Gastroesophageal sphincter (tissue), 3 donors: ENCODE data around the gene HDAC4.

ENCODE experiments used
- EP300 ChIP-seq: sonication (generic); formaldehyde crosslinking; IDR thresholded peaks from one replicate; pipeline ENCODE4 v1.6.1; 2017; ENCODE audit warnings: antibody characterized with exemption, mild to moderate bottlenecking
- POLR2A ChIP-seq, 2 donors: fragments of 450-650 bp; IDR thresholded peaks; one replicate each; pipeline ENCODE4 v1.6.1; 2017; ENCODE audit warnings: antibody characterized with exemption in 2 of 2, mild to moderate bottlenecking in 2 of 2, moderate library complexity in 1 of 2
- POLR2AphosphoS5 ChIP-seq: sonication (generic); formaldehyde crosslinking; IDR thresholded peaks from one replicate; pipeline ENCODE4 v1.6.1; 2017; ENCODE audit warnings: antibody characterized with exemption
- TF ChIP-seq, protein P1 (sequence below), 4 experiments: fragments of 200-600 bp in 2 of 4; fragments of 450-650 bp in 2 of 4; sonication (generic) in 1 of 4; IDR thresholded peaks; one replicate each; pipeline ENCODE4 v1.5.1; 2017 to 2019; ENCODE audit warnings: antibody characterized with exemption in 4 of 4, mild to moderate bottlenecking in 2 of 4, moderate library complexity in 2 of 4

DNA sequence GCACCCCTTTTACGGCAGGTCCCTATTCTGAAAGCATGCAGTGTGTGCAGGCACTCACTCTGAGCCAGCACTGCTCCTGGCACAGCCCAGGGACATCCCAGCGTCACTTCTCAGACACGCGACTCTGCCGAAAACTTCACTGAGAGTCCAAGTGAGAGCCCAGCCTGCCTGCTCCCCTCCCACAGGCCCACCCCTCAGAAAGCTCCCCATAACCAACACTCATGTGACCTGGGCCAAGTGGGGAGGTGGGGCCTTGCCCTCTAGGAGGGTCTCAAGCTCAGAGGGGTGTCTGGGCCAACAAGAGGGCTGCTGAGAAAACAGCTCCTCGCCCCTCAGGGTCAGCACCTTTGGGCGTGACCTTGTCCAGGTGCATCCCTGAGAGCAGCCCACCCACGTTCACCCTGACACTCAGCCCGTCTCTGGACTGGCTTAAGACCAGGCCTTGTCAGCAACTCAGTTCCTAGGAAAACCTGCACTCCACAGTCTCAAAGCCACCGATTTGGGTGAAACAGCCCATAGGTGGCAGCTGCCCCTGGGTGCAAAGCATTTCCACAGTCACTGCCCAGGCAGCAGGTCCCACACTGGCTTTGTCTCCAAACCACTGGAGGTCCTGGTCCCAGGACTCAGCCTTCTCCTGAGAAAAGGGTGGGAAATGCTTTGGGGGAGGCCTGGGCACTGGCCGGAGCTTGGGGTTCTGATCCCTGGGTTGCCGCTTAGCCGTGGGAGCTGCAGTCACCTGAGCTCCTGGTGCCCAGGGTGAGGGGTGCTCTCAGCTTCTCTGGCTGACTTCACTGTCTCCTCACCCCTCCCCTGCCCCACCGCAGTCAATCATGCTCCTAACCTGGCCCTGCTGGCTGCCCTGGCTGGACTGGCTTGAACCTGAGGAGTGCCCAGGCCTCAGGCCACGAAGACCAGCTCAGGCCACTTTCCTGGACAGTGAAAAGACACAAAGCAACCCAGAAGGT lies 209.6 kb downstream of the HDAC4 start:
- TF ChIP-seq POLR2A (IDR thresholded peaks at IDR 0.05) (no peak), POLR2AphosphoS5 (no peak), EP300 (no peak)
- TF ChIP-seq, protein P1, sequence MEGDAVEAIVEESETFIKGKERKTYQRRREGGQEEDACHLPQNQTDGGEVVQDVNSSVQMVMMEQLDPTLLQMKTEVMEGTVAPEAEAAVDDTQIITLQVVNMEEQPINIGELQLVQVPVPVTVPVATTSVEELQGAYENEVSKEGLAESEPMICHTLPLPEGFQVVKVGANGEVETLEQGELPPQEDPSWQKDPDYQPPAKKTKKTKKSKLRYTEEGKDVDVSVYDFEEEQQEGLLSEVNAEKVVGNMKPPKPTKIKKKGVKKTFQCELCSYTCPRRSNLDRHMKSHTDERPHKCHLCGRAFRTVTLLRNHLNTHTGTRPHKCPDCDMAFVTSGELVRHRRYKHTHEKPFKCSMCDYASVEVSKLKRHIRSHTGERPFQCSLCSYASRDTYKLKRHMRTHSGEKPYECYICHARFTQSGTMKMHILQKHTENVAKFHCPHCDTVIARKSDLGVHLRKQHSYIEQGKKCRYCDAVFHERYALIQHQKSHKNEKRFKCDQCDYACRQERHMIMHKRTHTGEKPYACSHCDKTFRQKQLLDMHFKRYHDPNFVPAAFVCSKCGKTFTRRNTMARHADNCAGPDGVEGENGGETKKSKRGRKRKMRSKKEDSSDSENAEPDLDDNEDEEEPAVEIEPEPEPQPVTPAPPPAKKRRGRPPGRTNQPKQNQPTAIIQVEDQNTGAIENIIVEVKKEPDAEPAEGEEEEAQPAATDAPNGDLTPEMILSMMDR (IDR thresholded peaks at IDR 0.05): no peak
